Suprapubic skin (tissue), 4 donors: ENCODE measurements around the gene PRR12. TPM values are rescaled to one million over a fixed set of nuclear protein-coding genes. Genes with fewer than 3 reads are reported as not detected.

Experiments used
- DNase-seq, 2 donors: peaks; one replicate each; pipeline ENCODE4 v3.0.0-alpha.2; 2019; ENCODE audit warnings: low spot score in 2 of 2
- H3K27ac ChIP-seq: fragments of 200-600 bp; sonication (generic); one replicate; pipeline ENCODE4 v1.5.1; 2019
- H3K27me3 ChIP-seq: fragments of 200-600 bp; sonication (generic); one replicate; pipeline ENCODE4 v1.5.1; 2019
- H3K36me3 ChIP-seq: fragments of 200-600 bp; sonication (generic); one replicate; pipeline ENCODE4 v1.5.1; 2019
- H3K4me1 ChIP-seq: fragments of 200-600 bp; sonication (generic); one replicate; pipeline ENCODE4 v1.5.1; 2019
- H3K4me3 ChIP-seq: fragments of 200-600 bp; sonication (generic); one replicate; pipeline ENCODE4 v1.5.1; 2019; ENCODE audit warnings: mild to moderate bottlenecking
- H3K9me3 ChIP-seq: fragments of 200-600 bp; sonication (generic); one replicate; pipeline ENCODE4 v1.5.1; 2019
- EP300 ChIP-seq: sonication (generic); formaldehyde crosslinking; IDR thresholded peaks from one replicate; pipeline ENCODE4 v1.6.1; 2017; ENCODE audit warnings: antibody characterized with exemption
- POLR2A ChIP-seq, 2 donors: fragments of 450-650 bp; IDR thresholded peaks; one replicate each; pipeline ENCODE4 v1.6.1; 2017; ENCODE audit warnings: antibody characterized with exemption in 2 of 2, mild to moderate bottlenecking in 2 of 2, moderate library complexity in 2 of 2
- POLR2AphosphoS5 ChIP-seq, 3 donors: sonication (generic); formaldehyde crosslinking; IDR thresholded peaks; one replicate each; pipeline ENCODE4 v1.6.1; 2017; ENCODE audit warnings: antibody characterized with exemption in 3 of 3
- WGBS: methylation state at CpG from one replicate; pipeline ENCODE4 v1.1.5; 2018; 5-methylcytosine and 5-hydroxymethylcytosine counted together
- total RNA-seq, 4 donors: library from RNA; depleted of rRNA; stranded (reverse); fragments of >200 nt; gene quantifications; one replicate each; pipeline ENCODE4 v1.1.0, GENCODE V29; 2016
- TF ChIP-seq, protein P1 (sequence below), 2 donors: fragments of 200-600 bp in 1 of 2; fragments of 450-650 bp in 1 of 2; sonication (generic) in 1 of 2; IDR thresholded peaks; one replicate each; pipeline ENCODE4 v1.5.1; 2016 to 2019; ENCODE audit warnings: antibody characterized with exemption in 2 of 2, mild to moderate bottlenecking in 1 of 2, moderate library complexity in 1 of 2

Gene PRR12
- total RNA-seq, 4 donors from 2014 or later = 24.6 to 50.3 (median 38.9) TPM

DNA sequence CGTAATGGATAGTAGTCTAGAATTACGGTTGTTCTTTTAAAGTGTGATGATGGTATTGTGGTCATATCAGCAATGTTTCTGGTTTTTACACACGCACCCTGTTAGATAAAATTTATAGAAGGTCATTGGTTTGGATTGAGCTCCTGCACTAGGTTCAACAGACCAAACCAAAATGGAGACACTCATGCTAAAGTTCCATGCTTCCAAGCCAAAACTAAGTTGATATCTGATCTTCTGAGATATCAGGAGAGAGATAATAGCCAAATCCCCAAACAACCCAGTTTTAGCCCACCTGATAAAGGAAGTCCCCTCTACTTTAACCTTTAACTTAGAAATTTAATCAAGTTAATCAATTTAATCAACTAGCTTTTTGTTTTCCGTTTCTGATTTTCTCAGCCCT lies 11.8 kb upstream of the PRR12 start:
- H3K9me3 ChIP-seq = no peaks in the 10 kb centered on the region
- 76% methylated on average over 4 of the region's 4 CpGs for WGBS
- no peak overlapping the region for H3K27ac ChIP-seq
- peaks cover 14% of the 10 kb centered on the region for H3K36me3 ChIP-seq
- DNase-seq = no peak
- H3K4me1 ChIP-seq = peaks cover 28% of the 10 kb centered on the region
- no peak for TF ChIP-seq EP300
- TF ChIP-seq POLR2AphosphoS5 (IDR thresholded peaks at IDR 0.05) = no peak
- TF ChIP-seq, protein P1, sequence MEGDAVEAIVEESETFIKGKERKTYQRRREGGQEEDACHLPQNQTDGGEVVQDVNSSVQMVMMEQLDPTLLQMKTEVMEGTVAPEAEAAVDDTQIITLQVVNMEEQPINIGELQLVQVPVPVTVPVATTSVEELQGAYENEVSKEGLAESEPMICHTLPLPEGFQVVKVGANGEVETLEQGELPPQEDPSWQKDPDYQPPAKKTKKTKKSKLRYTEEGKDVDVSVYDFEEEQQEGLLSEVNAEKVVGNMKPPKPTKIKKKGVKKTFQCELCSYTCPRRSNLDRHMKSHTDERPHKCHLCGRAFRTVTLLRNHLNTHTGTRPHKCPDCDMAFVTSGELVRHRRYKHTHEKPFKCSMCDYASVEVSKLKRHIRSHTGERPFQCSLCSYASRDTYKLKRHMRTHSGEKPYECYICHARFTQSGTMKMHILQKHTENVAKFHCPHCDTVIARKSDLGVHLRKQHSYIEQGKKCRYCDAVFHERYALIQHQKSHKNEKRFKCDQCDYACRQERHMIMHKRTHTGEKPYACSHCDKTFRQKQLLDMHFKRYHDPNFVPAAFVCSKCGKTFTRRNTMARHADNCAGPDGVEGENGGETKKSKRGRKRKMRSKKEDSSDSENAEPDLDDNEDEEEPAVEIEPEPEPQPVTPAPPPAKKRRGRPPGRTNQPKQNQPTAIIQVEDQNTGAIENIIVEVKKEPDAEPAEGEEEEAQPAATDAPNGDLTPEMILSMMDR (IDR thresholded peaks at IDR 0.05) = no peak
- no peak for TF ChIP-seq POLR2A (IDR thresholded peaks at IDR 0.05)
- H3K27me3 ChIP-seq = no peaks in the 10 kb centered on the region
- peak overlapping the region; percentile 64 for H3K4me3 ChIP-seq

DNA sequence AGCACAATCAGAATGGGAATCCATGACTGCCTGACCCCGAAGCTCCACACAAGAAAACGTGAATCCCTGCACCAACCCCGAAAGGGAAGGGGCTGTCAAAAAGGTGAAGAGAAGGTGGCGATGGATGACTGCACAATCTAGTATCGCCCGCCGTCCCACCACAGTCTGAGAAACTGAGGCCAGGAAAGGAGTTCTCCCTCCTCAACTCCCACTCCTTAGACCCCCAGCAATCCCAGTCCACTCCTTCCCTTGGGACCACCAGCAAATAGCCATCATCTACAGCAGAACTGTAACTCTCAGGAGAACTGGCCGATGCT lies 11.1 kb upstream of the PRR12 start:
- Histone ChIP-seq H3K9me3 (no peaks in the 10 kb centered on the region), H3K27ac (peak overlapping the region; percentile 75), H3K27me3 (no peaks in the 10 kb centered on the region), H3K36me3 (peaks cover 10% of the 10 kb centered on the region), H3K4me3 (peak overlapping the region; percentile 64), H3K4me1 (peaks cover 28% of the 10 kb centered on the region)
- no peak for DNase-seq
- TF ChIP-seq, protein P1 (IDR thresholded peaks at IDR 0.05) = no peak
- TF ChIP-seq POLR2AphosphoS5 (IDR thresholded peaks at IDR 0.05) (no peak), POLR2A (IDR thresholded peaks at IDR 0.05) (no peak), EP300 (no peak)
- 2% methylated on average over 8 of the region's 8 CpGs for WGBS

DNA sequence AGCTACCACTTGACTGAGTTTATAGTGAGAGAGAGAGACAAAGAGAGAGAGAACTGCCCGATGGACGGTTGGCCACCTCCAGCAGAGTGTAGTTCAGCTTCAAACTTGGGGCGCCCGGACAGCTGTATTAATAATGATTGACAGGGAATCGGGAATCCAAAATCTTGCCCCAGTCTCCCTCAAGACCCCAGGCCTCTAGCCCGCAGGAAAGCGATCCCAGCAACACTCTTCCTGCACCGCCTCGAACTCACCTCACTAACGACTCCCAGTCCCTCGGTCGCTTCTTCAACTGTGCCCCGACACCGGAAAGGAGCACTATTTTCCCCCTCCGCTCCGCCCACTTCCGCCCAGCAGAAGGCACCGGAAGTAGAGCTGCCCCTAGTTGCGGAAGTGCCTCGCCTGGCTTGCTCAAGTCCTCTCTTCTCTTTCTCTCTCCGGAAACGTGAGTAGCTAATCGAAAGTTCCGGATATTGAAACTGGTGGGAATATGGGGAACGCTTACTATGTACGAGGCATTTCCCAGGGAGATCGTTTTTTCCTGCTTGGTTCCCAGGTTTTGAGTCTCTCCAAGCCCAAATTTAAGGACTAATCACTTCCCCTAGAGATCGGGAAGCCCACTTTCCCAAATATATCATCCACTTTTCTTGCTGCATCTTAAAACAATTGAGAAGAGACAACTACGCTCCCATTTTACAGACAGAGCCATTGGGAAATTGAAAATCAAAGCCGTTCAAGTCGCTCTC lies 10.5 kb upstream of the PRR12 start, which contains the start of gene NOSIP:
Gene NOSIP (minus strand): TSS at position 293 of the 743 bp plus-strand sequence. CDS start 19,865 bp downstream, outside the sequence.
- H3K36me3 ChIP-seq = peaks cover 10% of the 10 kb centered on the region
- peaks cover 28% of the 10 kb centered on the region for H3K4me1 ChIP-seq
- no peaks in the 10 kb centered on the region for H3K27me3 ChIP-seq
- no peaks in the 10 kb centered on the region for H3K9me3 ChIP-seq
- 3% methylated on average over 30 of the region's 31 CpGs for WGBS
- peak; percentile 97 for DNase-seq
- peak within 1 kb of the TSS; percentile 75 for H3K27ac ChIP-seq
- peak within 1 kb of the TSS; percentile 64 for H3K4me3 ChIP-seq
- TF ChIP-seq, protein P1 (IDR thresholded peaks at IDR 0.05) = no peak
- TF ChIP-seq EP300 = no peak
- peak in 2 of 3 donors; percentile 80 to 85 for TF ChIP-seq POLR2AphosphoS5 (IDR thresholded peaks at IDR 0.05)
- TF ChIP-seq POLR2A (IDR thresholded peaks at IDR 0.05) = peak in 1 of 2 donors; percentile 85

DNA sequence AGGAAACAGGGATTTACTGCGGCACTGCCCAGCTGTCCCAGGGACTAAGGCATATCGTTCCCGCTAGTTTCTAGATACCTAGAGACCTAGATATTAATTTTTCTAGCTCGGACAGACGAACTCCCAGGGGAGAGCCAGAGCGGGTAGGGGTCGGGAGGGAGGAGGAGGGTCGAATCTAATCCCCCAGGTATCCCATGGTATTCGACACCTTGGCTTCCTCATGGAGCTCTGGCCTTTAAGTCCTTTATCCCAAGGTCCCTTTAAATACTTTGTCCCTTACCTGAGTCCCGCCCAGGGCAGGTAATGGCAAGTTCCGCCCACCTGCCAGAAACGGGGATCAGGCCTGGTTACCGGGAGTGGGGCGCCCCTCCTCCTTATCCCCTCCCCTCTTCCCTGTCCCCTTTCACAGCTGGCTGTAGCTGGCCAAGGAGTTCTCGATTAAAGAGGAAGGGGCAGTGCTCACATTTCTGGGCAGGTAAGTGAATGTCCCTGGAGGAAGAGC lies 9.9 kb upstream of the PRR12 start, which contains the start of gene PRRG2:
Gene PRRG2 (plus strand): TSS at position 310 of the 502 bp plus-strand sequence. CDS start 1,904 bp downstream, outside the sequence.
- H3K9me3 ChIP-seq = no peaks in the 10 kb centered on the region
- TF ChIP-seq POLR2AphosphoS5 (IDR thresholded peaks at IDR 0.05) = no peak
- TF ChIP-seq POLR2A (IDR thresholded peaks at IDR 0.05) = no peak
- TF ChIP-seq, protein P1 (IDR thresholded peaks at IDR 0.05) = no peak
- TF ChIP-seq EP300 = no peak
- peaks cover 5% of the 10 kb centered on the region for H3K36me3 ChIP-seq
- peak in 1 of 2 donors; percentile 70 for DNase-seq
- H3K4me1 ChIP-seq = peaks cover 28% of the 10 kb centered on the region
- peak within 1 kb of the TSS; percentile 75 for H3K27ac ChIP-seq
- 21% methylated on average over 14 of the region's 15 CpGs for WGBS
- H3K27me3 ChIP-seq = no peaks in the 10 kb centered on the region
- H3K4me3 ChIP-seq = peak within 1 kb of the TSS; percentile 64

DNA sequence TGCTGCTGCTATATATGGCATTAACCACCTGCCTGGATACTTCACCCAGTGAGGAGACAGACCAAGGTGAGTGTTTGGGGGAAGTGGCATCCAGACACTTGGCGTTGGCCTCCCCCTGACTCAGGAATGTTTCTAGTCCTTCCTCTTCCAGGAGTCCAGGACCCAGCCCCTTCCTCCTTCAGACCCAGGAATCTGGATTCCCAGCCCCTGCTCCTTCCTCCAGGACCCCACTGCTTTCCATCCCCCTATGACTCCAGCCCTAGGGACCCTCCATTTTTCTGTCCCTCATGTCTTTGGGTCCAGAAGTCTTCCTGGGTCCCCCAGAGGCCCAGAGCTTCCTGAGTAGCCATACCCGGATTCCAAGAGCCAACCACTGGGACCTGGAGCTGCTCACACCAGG lies 7.7 kb upstream of the PRR12 start:
- no peaks in the 10 kb centered on the region for H3K36me3 ChIP-seq
- no peak for DNase-seq
- no peak for TF ChIP-seq POLR2A (IDR thresholded peaks at IDR 0.05)
- TF ChIP-seq POLR2AphosphoS5 (IDR thresholded peaks at IDR 0.05) = no peak
- TF ChIP-seq EP300 = no peak
- TF ChIP-seq, protein P1 (IDR thresholded peaks at IDR 0.05) = no peak
- H3K4me1 ChIP-seq = peaks cover 23% of the 10 kb centered on the region
- no peak overlapping the region for H3K4me3 ChIP-seq
- no peak overlapping the region for H3K27ac ChIP-seq
- H3K9me3 ChIP-seq = no peaks in the 10 kb centered on the region
- WGBS = 23% methylated on average over 2 of the region's 2 CpGs
- no peaks in the 10 kb centered on the region for H3K27me3 ChIP-seq
